Subcutaneous abdominal adipose tissue (tissue), 5 donors: ENCODE data around the gene PXDN.
A peak's percentile ranks its signal among the peaks of the same experiment; 100 is the strongest.

Experiments
- H3K27ac ChIP-seq: one replicate; pipeline ENCODE4 v1.7.0; 2013; ENCODE audit warnings: low read depth, mild to moderate bottlenecking, inconsistent platforms, low read length, moderate library complexity
- H3K27me3 ChIP-seq, 5 donors: one replicate each; pipeline ENCODE4 v1.7.0; 2013; ENCODE audit warnings: low read length in 5 of 5, inconsistent platforms in 1 of 5; ENCODE audit not compliant: control insufficient read depth in 5 of 5, insufficient read depth in 4 of 5
- H3K36me3 ChIP-seq, 5 donors: one replicate each; pipeline ENCODE4 v1.7.0; 2013; ENCODE audit warnings: low read length in 5 of 5; ENCODE audit not compliant: control insufficient read depth in 5 of 5, insufficient read depth in 5 of 5
- H3K4me1 ChIP-seq, 5 donors: one replicate each; pipeline ENCODE4 v1.7.0; 2013; ENCODE audit warnings: low read length in 5 of 5, mild to moderate bottlenecking in 3 of 5, moderate library complexity in 1 of 5; ENCODE audit not compliant: control insufficient read depth in 5 of 5, insufficient read depth in 5 of 5
- H3K4me3 ChIP-seq, 5 donors: one replicate each; pipeline ENCODE4 v1.7.0; 2013; ENCODE audit warnings: low read length in 5 of 5, low read depth in 1 of 5
- H3K9ac ChIP-seq, 5 donors: one replicate each; pipeline ENCODE4 v1.7.0; 2013; ENCODE audit warnings: low read length in 5 of 5, mild to moderate bottlenecking in 4 of 5, moderate library complexity in 3 of 5
- H3K9me3 ChIP-seq, 5 donors: one replicate each; pipeline ENCODE4 v1.7.0; 2013; ENCODE audit warnings: low read length in 5 of 5; ENCODE audit not compliant: control insufficient read depth in 5 of 5
- donor health status: healthy.
- donor health status: healthy.
- donor health status: healthy.
- donor health status: healthy.
- donor health status: healthy.

The PXDN gene

GRCh38 chr2:1601471-1602277, 142.6 kb downstream of the PXDN start:
- peak overlapping the region; percentile 83 for H3K27ac ChIP-seq
- H3K27me3 ChIP-seq = no peaks in the 10 kb centered on the region
- H3K4me3 ChIP-seq = no peak overlapping the region
- H3K9me3 ChIP-seq = no peaks in the 10 kb centered on the region
- peaks cover 4 to 70% (median 45%) of the 10 kb centered on the region in 5 donors for H3K4me1 ChIP-seq
- H3K36me3 ChIP-seq = no peaks in the 10 kb centered on the region
- peak overlapping the region in 3 of 5 donors; percentile 4 to 47 (median 42) for H3K9ac ChIP-seq

GRCh38 chr2:1601067-1601412, 143.3 kb downstream of the PXDN start:
- Histone ChIP-seq H3K27me3 (no peaks in the 10 kb centered on the region), H3K9me3 (peaks cover 0 to 4% (median 0%) of the 10 kb centered on the region in 5 donors), H3K4me1 (peaks cover 4 to 70% (median 45%) of the 10 kb centered on the region in 5 donors), H3K27ac (peak overlapping the region; percentile 83), H3K4me3 (no peak overlapping the region), H3K36me3 (no peaks in the 10 kb centered on the region), H3K9ac (peak overlapping the region in 3 of 5 donors; percentile 8 to 42 (median 27))

GRCh38 chr2:1600191-1601066, 143.9 kb downstream of the PXDN start:
- H3K4me1 ChIP-seq = peaks cover 4 to 66% (median 41%) of the 10 kb centered on the region in 5 donors
- peak overlapping the region in 3 of 5 donors; percentile 8 to 42 (median 27) for H3K9ac ChIP-seq
- H3K4me3 ChIP-seq = no peak overlapping the region
- no peaks in the 10 kb centered on the region for H3K36me3 ChIP-seq
- H3K9me3 ChIP-seq = peaks cover 0 to 4% (median 0%) of the 10 kb centered on the region in 5 donors
- H3K27me3 ChIP-seq = no peaks in the 10 kb centered on the region
- peak overlapping the region; percentile 83 for H3K27ac ChIP-seq

GRCh38 chr2:1599301-1600085, 144.8 kb downstream of the PXDN start:
- Histone ChIP-seq H3K9me3 (peaks cover 0 to 4% (median 0%) of the 10 kb centered on the region in 5 donors), H3K4me3 (no peak overlapping the region), H3K4me1 (peaks cover 4 to 56% (median 34%) of the 10 kb centered on the region in 5 donors), H3K36me3 (no peaks in the 10 kb centered on the region), H3K27ac (peak overlapping the region; percentile 83), H3K9ac (peak overlapping the region in 1 of 5 donors; percentile 2), H3K27me3 (no peaks in the 10 kb centered on the region)

GRCh38 chr2:1598800-1599199, 145.5 kb downstream of the PXDN start:
- Histone ChIP-seq H3K36me3 (no peaks in the 10 kb centered on the region), H3K27me3 (no peaks in the 10 kb centered on the region), H3K4me3 (no peak overlapping the region), H3K4me1 (peaks cover 4 to 61% (median 35%) of the 10 kb centered on the region in 5 donors), H3K27ac (peak overlapping the region; percentile 83), H3K9me3 (peaks cover 0 to 4% (median 0%) of the 10 kb centered on the region in 5 donors), H3K9ac (no peak overlapping the region)

- no peak overlapping the region for H3K9ac ChIP-seq
- peak overlapping the region in 1 of 5 donors; percentile 46 for H3K4me3 ChIP-seq
- H3K4me1 ChIP-seq = peaks cover 6 to 67% (median 41%) of the 10 kb centered on the region in 5 donors
- peaks cover 0 to 4% (median 0%) of the 10 kb centered on the region in 5 donors for H3K9me3 ChIP-seq
- H3K36me3 ChIP-seq = no peaks in the 10 kb centered on the region
- H3K27me3 ChIP-seq = no peaks in the 10 kb centered on the region
- H3K27ac ChIP-seq = no peak overlapping the region
Observed at GRCh38 chr2:1598041-1598710, 146.1 kb downstream of the PXDN start.

- no peak overlapping the region for H3K4me3 ChIP-seq
Observed at GRCh38 chr2:1595274-1595673, 149.0 kb downstream of the PXDN start.

GRCh38 chr2:1594373-1595171, 149.7 kb downstream of the PXDN start:
- Histone ChIP-seq H3K27ac (peak overlapping the region; percentile 86), H3K4me3 (no peak overlapping the region), H3K4me1 (peaks cover 11 to 52% (median 30%) of the 10 kb centered on the region in 5 donors)

More at GRCh38 chr2:1595274-1595673, 149.0 kb downstream of the PXDN start:
- H3K4me1 ChIP-seq = peaks cover 11 to 59% (median 27%) of the 10 kb centered on the region in 5 donors
- peaks cover 0 to 4% (median 0%) of the 10 kb centered on the region in 5 donors for H3K9me3 ChIP-seq
- H3K9ac ChIP-seq = no peak overlapping the region
- H3K27ac ChIP-seq = no peak overlapping the region
- no peaks in the 10 kb centered on the region for H3K27me3 ChIP-seq
- H3K36me3 ChIP-seq = no peaks in the 10 kb centered on the region

GRCh38 chr2:1594123-1594372, 150.3 kb downstream of the PXDN start:
- peaks cover 11 to 46% (median 31%) of the 10 kb centered on the region in 5 donors for H3K4me1 ChIP-seq
- peaks cover 0 to 4% (median 0%) of the 10 kb centered on the region in 5 donors for H3K9me3 ChIP-seq
- no peak overlapping the region for H3K9ac ChIP-seq
- H3K4me3 ChIP-seq = no peak overlapping the region
- peak overlapping the region; percentile 86 for H3K27ac ChIP-seq
- H3K27me3 ChIP-seq = no peaks in the 10 kb centered on the region
- no peaks in the 10 kb centered on the region for H3K36me3 ChIP-seq

More at GRCh38 chr2:1594373-1595171, 149.7 kb downstream of the PXDN start:
- Histone ChIP-seq H3K9ac (no peak overlapping the region), H3K9me3 (peaks cover 0 to 4% (median 0%) of the 10 kb centered on the region in 5 donors), H3K27me3 (no peaks in the 10 kb centered on the region), H3K36me3 (no peaks in the 10 kb centered on the region)
